Putamen (tissue), 1 donor: ENCODE measurements around the gene SEM1.
"Not testable (repeated sequence)": the region's sequence is repeated elsewhere in the genome, so short reads cannot be mapped to it uniquely, and the experiment has no call there.

Experiments used
- DNase-seq: peaks from one replicate; pipeline ENCODE4 v3.0.0-alpha.2; 2016; ENCODE audit warnings: low spot score

Gene SEM1

DNA sequence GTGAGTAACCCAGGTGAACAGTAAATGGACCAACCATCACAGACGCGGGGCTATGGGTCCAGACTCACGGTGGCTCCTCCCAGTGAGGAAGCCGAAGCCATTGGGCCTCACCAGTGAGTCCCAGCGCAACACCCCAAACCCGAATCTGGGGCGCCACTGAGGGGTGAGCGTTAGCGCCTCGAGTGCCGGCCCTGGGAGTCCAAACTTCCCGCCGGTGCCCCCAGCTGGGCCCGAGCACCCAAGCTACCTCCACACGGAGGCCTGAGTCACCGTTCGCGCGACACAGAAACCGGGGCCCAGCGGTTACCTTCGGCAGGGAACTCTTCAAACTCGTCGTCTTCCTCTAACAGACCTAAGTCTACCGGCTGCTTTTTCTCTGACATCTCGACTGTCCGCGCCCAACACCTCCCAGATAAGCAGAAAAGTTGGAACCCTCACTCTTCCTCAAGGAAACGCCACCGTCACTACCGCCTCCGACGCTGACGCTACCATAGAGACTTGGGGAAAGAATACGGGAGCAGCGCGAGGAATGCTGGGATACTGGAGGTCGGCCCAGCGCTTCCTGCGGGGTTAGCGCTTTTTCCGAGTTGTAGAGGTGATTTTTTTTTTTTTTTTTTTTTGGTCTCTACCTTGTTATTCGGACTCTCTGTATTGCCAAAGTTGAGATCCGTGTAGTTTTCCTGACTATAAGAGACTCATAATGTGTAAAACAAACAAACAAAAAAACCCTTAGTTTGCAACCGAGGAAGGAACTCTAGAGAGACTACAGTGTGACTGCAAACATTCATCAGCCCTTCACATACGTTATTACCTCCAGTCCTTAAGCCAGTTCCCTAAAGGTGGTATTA lies at the start of gene SEM1:
TSS of gene SEM1 (minus strand) at position 466 of the 848 bp plus-strand sequence. CDS start at position 383, 83 bp downstream.
- DNase-seq = peak; percentile 91

DNA sequence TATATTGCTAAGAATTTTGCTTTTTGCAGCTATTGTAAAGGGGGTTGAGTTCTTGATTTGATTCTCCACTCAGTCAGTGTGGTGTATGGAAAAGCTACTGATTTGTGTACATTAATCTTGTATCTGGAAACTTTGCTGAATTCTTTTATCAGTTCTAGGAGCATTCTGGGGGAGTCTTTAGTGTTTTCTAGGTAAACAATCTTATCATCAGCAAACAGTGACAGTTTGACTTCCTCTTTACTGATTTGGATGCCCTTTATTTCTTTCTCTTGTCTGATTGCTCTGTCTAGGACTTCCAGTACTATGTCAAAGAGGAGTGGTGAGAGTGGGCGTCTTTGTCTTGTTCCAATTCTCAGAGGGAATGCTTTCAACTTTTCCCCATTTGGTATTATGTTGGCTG lies 48.2 kb upstream of the SEM1 start:
- DNase-seq = not testable (repeated sequence)

DNA sequence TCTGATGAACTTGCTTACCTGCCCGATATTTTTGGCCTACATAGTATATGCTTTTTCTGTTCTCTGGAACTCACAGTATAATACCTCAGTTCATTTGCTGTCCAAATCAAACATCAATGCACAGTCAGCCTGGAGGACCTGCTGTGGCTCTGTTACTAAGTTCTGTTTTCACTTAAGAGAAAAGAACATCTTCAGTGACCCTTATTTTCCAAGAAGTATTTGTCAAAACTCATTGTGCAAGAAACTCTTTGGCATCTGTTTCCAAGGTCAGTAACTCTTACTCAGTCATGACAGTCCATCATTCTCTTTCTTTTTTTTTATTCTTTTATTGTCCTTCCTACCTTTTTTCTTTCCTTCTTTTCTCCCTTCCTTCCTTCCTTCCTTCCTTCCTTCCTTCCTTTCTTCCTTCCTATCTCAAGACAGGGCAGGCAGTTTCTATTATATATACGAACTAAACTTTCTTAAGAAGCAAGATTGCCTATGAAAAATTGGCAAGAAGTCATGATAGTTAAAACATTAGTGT lies 37.8 kb upstream of the SEM1 start:
- no peak for DNase-seq

DNA sequence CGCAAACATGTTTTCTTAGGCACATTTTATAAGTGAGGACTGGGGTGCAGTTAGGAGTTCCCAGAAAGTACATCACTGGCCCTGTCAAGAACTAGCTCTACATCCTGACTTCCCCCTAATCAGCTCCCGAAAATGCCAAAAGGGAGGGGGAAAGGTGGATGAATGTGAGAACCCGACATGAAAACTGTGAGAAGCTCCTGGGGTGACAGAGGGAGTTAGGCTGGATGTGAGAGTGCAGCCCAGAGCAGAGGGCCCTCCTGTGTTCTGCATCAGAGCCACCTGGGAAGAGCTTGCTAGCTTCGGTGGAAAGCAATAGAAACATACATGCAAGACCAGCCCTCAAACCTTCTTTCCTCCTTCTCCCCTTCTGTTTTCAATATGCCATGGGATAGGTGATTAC lies 30.5 kb upstream of the SEM1 start:
- no peak for DNase-seq

DNA sequence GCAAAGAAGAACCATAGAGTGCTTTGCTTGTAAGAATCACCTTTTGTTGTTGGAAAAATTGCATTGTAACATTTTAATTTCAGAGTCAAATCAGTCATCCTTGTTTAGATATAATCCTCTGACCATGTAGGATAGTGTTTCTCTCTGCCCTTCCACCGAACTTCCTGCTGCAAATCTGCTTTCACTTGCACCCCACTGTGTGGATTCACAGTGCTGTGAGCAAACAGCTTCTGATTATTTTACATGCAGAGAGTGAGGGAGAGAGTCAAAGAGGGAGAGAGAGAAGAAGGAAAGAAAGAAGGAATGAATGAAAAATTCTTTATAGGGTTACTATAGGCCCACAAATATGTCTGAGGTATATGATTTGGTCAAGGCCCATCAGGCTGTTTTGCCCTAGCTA lies 30.0 kb upstream of the SEM1 start:
- DNase-seq = no peak

DNA sequence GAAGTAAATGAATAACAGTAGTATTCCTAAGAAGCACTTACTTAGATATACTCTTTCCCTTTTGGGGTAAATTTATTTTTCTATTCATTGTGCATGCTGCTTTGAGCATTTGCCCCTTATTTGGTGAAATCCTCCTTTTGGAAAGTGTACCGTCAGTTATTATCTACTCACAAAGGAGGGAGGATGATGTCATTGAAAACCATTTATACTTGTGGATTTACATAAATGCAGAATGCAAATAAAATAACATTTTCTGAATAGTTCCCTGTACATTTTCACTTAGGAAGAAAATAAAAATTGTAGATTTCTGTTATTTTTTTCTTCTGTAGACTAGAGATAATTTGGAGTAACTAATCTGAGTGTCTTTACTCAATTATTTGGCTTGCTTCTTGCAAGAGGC lies 29.5 kb upstream of the SEM1 start:
- no peak for DNase-seq

DNA sequence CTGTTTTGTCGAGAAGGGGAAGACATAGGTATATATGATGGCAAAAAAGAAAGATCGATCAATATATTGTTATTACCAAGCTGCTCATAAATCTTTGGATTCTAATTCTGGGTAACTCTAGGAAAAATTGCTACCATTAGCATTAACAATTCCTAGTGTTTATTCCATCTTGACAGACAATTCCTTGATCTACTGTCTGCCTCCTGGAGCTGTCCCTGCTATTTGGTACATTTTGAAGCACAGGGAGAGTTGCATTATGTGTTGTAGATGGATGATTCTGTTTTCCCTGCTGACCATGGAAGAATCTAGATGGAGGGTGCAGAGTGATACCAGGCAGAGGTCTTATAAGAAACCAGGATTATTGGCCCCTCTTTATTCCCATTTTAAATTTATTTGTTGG lies 29.1 kb upstream of the SEM1 start:
- no peak for DNase-seq

DNA sequence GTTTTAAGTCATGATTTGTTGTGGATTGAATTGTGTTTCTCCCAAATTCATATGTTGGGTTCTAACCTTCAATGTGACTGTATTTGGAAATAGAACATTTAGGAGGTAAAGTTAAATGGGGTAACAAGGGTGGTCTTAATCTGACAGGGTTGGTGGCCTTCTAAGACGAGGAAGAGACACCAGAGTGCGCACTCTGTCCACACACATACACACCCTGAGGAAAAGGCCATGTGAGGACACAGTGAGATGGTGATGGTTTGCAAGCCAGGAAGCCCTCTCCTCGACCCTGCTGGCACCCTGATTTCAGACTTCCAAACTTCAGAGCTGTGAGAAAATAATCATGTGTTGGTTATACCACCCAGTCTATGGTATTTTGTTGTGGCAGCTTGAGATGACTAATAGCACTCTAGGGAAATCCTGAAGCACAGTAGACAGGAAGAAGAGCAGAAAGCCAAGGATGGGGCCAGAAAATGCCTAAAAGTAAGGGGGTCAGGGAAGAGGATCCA lies 28.0 kb upstream of the SEM1 start:
- no peak for DNase-seq

DNA sequence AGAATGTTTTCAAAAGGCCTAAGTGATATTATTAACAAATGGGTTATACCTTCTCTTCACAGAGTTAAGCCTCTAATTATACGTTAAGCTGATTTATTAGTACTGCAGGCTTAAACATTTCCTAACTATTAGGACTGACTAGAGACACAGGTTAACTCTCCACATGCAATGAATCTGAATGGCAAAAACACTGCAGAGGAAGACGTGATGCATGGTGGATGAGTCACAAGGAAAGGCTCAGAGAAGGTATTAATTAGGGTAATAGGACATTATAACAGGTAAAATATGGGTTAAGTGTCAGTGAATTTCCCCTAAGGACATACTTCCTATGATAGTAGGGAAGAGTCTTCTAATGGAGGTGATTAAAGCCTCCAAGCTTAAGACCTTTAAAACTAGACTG lies 24.7 kb upstream of the SEM1 start:
- DNase-seq = no peak

DNA sequence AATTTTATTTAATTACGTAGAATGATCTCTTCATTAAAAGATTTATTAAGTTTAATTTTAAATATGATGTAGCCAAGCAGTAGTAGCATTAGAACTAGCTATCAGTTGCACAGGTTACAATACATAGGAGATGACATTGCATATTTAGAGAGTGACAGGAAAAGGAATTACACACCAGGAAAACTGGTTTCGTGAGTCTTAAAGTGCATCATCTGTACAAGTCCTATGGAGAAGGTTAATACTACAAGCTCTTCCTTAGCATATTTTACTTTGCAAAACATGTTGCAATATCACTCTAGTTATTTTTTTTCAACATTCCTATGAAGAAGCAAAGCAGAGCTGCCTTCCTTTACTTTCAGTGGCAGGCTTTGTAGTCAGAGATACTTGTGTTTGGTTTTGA lies 20.2 kb upstream of the SEM1 start:
- no peak for DNase-seq

DNA sequence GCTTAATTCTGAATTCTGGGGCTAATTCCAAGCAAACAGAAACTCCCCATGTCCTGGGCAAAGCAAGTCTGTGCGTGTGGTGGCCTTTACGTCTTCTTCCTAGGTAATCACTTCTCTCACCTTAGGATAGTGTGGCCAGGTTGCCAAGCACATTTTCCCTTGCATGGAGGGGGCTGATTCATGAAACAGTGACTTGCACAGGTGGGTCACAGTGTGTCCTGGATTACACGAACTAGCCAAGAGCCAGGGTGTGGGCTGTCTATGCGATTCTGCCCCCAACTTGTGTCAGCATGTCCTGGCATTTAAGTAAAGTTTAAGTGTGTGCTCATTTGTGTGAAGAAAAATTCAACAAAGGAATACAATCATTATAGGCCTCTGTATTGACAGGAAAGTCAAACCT lies 18.5 kb upstream of the SEM1 start:
- no peak for DNase-seq

DNA sequence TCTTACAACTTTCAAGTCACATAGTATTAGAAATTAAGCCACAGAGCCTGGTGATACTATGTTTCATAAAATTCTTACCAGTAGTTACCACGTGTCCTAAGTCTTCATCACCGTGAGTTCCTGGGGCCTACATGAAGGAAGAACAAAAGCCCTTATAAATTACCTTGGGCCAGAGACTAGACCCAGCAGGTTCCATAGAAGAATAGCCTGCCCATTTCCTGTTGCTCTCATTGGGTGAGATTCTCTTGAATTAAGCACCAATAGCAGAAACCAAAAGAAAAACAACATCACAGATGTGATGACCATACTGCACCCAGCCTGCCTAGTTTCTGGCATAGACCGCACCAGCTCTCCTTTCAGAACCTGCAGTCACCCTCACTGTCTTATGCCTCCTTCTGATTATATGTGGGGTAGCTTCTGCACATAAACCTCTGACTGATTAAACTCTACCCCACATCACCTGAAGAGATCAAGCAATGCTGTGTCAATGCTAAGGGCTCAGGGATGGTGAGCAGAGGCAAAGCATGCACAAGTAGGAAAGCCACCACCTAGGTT lies 18.0 kb upstream of the SEM1 start:
- DNase-seq = no peak

DNA sequence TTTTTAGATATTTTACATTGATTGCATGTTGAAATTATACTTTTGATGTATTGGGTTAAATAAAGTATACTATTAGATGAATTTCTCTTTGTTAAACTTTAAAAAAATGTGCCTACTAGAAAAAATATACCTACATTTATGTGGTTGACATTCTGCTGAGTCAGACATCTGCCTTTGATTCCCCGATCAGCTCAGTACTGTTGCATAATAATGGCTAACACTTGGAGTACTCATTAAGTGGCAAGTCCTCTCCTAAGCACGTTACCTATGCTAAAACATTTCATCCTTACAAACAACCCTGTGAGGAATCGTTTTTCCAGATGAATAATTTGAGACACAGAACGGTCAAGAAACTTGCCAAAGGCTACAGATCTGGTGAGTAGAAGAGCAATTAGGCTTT lies 14.0 kb upstream of the SEM1 start:
- no peak for DNase-seq

DNA sequence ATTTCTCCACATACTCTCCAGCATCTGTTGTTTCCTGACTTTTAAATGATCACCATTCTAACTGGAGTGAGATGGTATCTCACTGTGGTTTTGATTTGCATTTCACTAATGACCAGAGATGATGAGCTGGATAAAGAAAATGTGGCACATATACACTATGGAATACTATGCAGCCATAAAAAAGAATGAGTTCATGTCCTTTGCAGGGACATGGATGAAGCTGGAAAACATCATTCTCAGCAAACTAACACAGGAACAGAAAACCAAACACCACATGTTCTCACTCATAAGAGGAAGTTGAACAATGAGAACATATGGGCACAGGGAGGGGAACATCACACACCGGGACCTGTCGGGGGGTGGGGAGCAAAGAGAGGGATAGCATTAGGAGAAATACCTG lies 13.3 kb upstream of the SEM1 start:
- DNase-seq = not testable (repeated sequence)

DNA sequence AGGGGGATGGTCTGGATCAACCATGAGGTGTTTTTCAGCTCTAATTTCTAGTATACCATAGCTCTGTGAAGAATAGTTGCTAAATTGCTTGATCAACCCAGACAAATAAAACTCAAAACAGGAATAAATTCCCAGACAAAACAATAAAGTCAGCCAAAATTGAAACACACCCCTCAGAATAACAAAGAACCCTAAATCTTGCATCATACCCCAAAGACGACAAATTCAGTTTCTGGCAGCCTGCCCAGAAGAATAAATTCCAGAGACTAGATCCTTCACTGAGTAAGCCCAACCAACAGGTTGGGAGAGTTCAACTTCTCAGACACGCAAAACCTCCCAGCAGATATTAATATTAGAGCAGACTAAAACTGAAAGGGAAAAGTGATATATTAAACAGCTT lies 11.2 kb upstream of the SEM1 start:
- no peak for DNase-seq

DNA sequence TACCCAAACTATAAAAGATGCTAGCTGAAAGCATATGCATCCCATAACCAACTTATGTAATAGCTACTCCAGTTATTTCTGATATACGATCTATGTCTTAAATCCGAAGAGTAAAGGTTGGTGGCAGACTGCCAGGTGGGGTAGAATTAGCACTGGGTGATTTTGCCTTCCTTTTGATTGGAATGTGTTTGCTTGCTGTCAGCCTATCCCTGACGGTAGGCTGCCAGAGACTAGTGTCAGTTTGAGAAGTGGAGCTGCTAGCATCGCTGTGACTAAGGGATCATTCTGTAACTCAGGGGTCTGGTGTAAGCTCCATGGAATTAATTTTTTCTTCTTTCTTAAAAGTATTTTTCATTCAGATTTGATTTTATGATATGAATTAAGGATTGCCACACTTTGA lies 9.5 kb upstream of the SEM1 start:
- DNase-seq = peak; percentile 70

DNA sequence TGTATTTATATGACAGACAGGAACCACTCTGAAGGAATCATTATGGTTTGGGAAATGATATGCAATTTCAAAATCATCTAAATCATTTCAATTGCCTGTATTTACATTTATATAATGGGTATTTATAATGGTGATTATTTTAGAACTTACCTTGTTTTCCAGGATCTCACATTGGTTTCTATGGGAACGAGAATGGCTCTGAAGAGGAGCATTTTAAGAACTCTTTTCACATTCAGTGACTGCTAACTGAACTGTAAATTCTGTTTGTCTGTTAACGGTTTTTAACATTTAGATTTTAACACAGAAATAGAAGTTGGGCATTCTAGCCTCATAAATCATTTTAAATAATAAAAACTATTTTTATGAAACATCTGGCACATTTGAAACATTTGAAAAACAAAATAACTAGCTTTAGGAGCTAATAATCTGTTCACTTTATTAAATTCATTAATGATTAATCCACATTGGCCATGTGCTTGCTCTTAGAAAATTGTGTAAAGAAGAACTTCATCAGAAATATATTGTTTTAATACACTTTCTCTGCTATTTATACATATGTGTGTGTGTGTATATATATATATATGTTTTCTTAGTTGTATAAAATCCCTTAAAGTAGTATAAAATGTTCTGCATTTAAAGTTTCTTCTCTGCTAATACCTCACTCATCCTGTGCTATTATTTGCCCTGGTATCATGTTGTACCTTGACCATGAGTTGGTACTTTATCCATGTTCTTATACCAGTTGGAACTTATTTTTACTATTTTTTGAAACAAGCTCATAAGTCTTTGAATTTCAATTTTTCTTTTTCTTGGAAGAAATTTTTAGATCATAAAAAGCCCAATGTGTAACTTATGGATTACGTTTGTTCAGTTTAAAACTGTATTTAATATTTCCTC lies 8.7 kb upstream of the SEM1 start:
- peak; percentile 13 for DNase-seq

DNA sequence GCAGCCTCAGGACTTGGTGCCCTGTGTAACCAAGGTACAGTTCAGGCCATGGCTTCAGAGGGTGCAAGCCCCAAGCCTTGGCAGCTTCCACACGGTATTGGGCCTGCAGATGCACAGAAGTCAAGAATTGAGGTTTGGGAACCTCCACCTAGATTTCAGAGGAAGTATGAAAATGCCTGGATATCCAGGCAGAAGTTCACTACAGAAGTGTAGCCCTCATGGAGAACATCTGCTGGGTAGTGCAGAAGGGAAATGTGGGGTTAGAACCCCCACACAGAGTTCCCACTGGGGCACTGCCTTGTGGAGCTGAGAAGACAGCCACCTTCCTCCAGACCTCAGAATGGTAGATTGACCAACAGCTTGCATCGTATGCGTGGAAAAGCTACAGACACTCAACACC lies 3.4 kb upstream of the SEM1 start:
- DNase-seq = no peak

DNA sequence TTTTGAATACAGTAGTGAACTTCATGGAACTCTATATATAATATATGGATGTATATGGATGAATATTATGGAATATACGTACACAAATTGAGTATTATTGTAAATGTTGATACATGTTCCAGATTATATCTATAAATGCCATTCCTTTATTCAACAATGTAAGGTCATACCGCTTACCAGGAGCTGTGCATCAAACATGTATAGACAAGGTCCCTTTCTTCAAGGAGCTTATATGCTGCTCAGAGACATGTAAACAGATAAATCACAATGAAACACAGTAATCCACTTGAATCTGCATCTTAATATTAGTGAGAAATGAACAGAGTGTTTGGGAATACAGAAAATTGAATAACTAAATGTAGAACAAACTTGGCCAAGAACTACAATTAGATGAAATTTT lies 898 bp upstream of the SEM1 start:
- DNase-seq = no peak

DNA sequence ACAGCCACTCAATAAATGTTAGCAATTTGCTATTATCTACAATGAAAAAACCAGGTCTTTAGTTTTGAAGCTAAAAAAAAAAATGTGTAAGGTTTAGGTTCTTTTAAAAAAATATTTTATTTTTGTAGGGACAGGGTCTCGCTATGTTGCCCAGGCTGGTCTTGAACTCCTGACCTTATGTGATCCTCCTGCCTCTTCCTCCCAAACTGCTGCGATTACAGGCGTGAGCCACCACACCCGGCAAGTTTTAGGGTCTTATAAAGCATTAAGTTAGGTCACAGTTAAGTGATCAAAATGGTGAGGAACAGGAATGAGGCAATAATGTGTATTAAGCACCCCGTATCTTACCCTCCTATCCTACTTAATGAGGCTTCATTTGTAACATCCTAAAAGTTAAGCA lies 774 bp downstream of the SEM1 start:
- DNase-seq = no peak

DNA sequence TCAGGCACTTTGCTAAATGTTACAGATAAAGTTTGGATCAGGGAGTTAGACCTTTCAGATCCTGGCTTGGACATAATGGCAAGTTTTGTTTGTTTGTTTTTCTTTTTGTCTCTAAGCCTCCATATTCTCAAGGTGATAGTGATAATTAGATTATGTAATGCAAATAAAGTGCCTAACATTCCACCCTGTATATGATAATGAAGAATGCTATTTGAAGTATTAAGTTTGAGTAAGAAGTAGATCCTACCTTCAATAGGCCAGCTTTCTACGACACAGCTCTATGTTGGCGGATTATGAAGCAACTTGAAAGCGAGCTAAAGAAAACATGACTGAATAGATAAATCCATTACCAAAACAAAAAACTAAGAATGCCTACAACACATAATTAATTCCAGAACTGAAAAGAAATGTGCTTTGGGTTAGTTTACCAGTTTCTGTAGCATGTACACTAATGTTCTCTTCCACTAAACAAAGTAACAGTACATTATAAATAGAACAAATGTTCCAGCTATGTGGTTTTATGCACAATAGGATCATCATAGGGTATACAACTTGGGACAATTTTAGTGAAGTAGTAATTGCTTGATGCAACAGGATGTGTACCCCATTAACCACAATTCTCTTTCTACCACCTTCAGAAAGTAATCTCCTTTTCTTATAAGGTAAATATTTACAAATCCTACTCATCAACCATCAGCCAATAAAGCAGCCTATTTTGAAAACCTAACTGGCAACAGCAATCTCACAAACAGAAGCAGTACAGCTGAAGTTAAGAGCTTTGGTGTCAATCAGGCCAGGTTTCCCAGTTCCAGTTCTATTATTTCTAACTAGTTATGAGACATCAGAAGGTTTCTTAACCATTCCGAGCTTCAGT lies 1.5 kb downstream of the SEM1 start:
- DNase-seq = no peak
